Endothelial cell (in vitro differentiated cells): Measurements from ENCODE around the gene TACO1. TPM values are rescaled to one million over a fixed set of nuclear protein-coding genes. Genes with fewer than 3 reads are reported as not detected.

ENCODE experiments used
- DNase-seq: peaks from one replicate; pipeline ENCODE4 v3.0.0; 2021; ENCODE audit warnings: low spot score
- H3K27ac Mint-ChIP-seq: one replicate; pipeline ENCODE4 v1.8.0; 2021; ENCODE audit warnings: mixed read lengths, inconsistent platforms; ENCODE audit not compliant: unreplicated experiment
- H3K27me3 Mint-ChIP-seq: one replicate; pipeline ENCODE4 v1.8.0; 2021; ENCODE audit warnings: mild to moderate bottlenecking, moderate library complexity, mixed read lengths, inconsistent platforms; ENCODE audit not compliant: unreplicated experiment
- H3K36me3 Mint-ChIP-seq: one replicate; pipeline ENCODE4 v1.8.0; 2021; ENCODE audit warnings: mild to moderate bottlenecking, low read depth, mixed read lengths, inconsistent platforms; ENCODE audit not compliant: unreplicated experiment
- H3K4me1 Mint-ChIP-seq: one replicate; pipeline ENCODE4 v1.8.0; 2021; ENCODE audit warnings: mild to moderate bottlenecking, mixed read lengths, inconsistent platforms; ENCODE audit not compliant: unreplicated experiment
- H3K4me3 Mint-ChIP-seq: one replicate; pipeline ENCODE4 v1.8.0; 2021; ENCODE audit warnings: mild to moderate bottlenecking, mixed read lengths, inconsistent platforms; ENCODE audit not compliant: unreplicated experiment
- H3K9me3 Mint-ChIP-seq: one replicate; pipeline ENCODE4 v1.8.0; 2021; ENCODE audit warnings: mixed read lengths, inconsistent platforms; ENCODE audit not compliant: unreplicated experiment
- CTCF ChIP-seq: fragments of 200-600 bp; sonication (generic); IDR thresholded peaks from one replicate; pipeline ENCODE4 v1.5.0; 2021; ENCODE audit warnings: antibody characterized with exemption; ENCODE audit not compliant: unreplicated experiment
- total RNA-seq: library from RNA; stranded (reverse); fragmentation: NEBNext Ultra II Directional; extraction: Animal tissue kit (Norgen Biotek cat#: 25700); gene quantifications from one replicate; pipeline ENCODE4 v1.2.1, GENCODE V29; 2021; ENCODE audit not compliant: unreplicated experiment

TACO1 gene
- total RNA-seq, 1 donor from 2014 or later: 19.4 TPM

DNA sequence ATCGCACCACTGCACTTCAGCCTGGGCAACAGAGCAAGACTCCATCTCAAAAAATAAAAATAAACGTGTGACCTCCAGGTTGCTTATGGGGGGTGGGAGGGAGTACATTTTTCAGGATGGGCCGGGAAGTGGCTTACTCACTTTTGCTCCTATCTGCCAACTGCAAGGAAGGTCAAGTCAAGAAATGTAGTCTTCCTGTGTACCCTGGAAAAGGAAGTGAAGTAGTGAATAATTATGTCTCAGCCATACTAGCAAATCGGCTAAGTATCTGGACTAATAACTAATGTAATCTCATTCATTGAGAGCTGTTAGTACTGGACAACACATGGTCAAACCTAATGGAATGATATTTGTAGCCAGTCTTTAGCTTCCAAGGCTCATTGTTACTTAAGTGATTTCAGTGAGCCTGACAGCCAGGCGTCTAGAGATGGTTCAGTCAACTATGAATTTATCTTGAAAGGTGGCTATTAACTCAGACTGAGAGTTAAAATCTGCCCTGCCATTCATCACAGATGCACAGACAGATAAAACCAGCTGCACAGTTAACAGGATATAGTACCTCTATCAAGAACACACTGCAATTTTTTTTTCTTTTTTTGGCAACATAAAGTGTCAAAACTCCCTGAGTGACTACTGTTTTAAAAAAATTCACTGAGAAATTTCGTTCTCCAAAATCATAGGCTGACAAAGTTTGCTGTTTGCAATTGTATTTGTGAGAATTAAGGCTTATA lies 3.7 kb upstream of the TACO1 start:
- no peak overlapping the region for H3K4me3 Mint-ChIP-seq
- H3K27me3 Mint-ChIP-seq: peaks cover 5% of the 10 kb centered on the region
- DNase-seq: no peak
- no peaks in the 10 kb centered on the region for H3K9me3 Mint-ChIP-seq
- H3K36me3 Mint-ChIP-seq: no peaks in the 10 kb centered on the region
- no peak for TF ChIP-seq CTCF
- peaks cover 10% of the 10 kb centered on the region for H3K4me1 Mint-ChIP-seq
- H3K27ac Mint-ChIP-seq: no peak overlapping the region

DNA sequence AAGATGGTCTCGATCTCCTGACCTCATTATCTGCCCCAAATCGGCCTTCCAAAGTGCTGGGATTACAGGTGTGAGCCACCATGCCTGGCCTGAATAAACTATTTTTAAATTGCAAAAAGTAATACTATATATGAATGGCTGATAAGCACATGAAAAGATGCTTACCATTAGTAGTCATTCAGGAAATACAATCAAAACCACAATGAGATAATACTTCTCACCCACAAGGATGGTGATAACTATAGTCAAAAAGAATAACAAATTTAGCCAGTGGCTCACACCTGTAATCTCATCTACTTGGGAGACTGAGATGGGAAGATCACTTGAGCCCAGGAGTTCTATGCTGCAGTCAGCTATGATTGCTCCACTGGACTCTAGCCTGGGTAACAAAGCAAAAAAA lies 2.4 kb upstream of the TACO1 start:
- Mint-ChIP-seq H3K9me3 (no peaks in the 10 kb centered on the region), H3K27me3 (peaks cover 3% of the 10 kb centered on the region), H3K27ac (no peak overlapping the region), H3K4me3 (no peak overlapping the region), H3K4me1 (peaks cover 10% of the 10 kb centered on the region), H3K36me3 (no peaks in the 10 kb centered on the region)
- DNase-seq: no peak
- no peak for TF ChIP-seq CTCF

DNA sequence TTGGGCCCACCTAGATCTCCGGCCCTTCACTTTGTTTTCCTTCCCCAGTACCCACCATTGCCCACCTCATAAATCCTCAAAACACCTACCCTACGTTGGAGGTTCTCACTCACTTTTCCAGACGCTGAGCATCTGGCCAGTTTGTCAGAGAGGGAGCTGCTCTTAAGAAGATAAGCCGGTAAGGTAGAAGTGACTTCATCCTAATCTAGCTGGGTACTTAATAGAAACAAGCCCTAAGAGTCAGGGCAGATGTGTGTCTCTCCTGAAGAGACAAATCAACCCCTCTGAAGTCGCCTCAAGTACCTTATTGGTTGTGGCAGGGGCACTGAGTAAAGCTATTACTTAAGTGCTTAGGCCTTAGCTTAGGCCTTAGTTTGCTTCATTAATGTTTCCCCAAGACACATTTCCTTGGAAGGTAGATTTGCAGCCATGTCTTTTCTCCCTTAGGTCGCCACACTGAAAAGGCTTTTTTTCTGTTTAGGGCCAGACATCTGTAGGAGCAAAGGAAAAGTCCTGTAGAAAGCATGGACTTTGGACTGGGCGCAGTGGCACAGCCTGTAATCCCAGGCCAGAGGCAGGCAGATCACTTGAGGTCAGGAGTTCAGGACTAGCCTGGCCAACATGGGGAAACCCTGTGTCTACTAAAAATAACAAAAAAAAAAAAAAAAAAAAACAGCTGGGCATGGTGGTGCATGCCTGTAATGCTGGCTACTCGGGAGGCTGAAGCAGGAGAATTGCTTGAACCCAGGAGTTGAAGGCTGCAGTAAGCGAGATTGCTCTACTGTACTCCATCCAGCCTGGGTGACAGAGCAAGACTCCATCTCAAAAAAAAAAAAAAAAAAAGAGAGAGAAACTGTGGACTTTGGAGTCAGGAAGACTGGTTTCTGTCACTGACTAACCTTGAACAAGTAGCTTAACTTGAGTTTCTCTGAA lies 1.0 kb downstream of the TACO1 start:
- no peak for DNase-seq
- H3K36me3 Mint-ChIP-seq: peaks cover 19% of the 10 kb centered on the region
- peak overlapping the region; percentile 95 for H3K4me3 Mint-ChIP-seq
- H3K27ac Mint-ChIP-seq: peak overlapping the region; percentile 78
- no peaks in the 10 kb centered on the region for H3K9me3 Mint-ChIP-seq
- TF ChIP-seq CTCF: no peak
- H3K27me3 Mint-ChIP-seq: peaks cover 2% of the 10 kb centered on the region
- H3K4me1 Mint-ChIP-seq: peaks cover 10% of the 10 kb centered on the region

DNA sequence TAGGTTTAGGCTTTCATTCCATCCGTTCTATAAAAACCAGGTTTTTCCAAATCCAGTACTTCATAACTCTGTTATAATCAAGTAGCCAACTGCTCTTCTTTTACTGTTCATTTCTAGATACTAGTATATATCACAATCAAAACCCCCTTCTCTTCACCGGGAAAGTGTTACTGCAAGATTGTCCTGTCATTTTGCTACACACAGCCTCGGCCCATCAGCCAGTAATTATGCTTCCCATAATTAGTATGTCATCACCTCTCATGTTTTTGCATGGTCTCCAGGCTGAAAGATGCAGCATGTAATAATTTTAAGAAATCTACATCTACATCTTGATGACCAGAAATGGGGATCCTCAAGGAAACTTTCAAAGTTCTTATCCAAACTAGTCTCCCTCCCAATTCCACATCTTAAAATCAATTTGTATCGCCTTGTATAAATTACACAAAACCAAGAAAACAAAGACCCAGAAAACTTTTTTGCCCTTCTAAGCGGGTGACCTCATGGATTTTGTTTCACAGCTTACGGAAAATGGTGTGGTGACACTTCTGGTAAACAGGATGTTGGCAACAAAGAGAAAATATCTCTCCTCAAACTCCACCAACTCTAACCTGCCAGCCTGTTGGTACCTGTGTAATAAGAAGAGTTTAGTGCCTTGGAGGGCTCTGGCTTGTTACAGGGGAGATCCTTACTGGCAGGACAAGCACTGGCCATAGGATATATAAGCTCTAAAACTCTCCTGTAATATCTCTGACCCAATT lies 9.3 kb downstream of the TACO1 start:
- peak overlapping the region; percentile 60 for H3K4me3 Mint-ChIP-seq
- peak overlapping the region; percentile 54 for H3K27ac Mint-ChIP-seq
- H3K27me3 Mint-ChIP-seq: peaks cover 3% of the 10 kb centered on the region
- DNase-seq: no peak
- H3K4me1 Mint-ChIP-seq: peaks cover 5% of the 10 kb centered on the region
- TF ChIP-seq CTCF: no peak
- H3K36me3 Mint-ChIP-seq: peaks cover 29% of the 10 kb centered on the region
- H3K9me3 Mint-ChIP-seq: no peaks in the 10 kb centered on the region
